ENCODE results near the gene NMNAT2. TPM values are rescaled to one million over a fixed set of nuclear protein-coding genes. Genes with fewer than 3 reads are reported as not detected.
"Not testable (repeated sequence)": the region's sequence is repeated elsewhere in the genome, so short reads cannot be mapped to it uniquely, and the experiment has no call there.

NMNAT2 gene
- total RNA-seq, 1 experiment from 2014 or later, result 0.39 TPM

- ATAC-seq, result no peak
- Histone ChIP-seq H3K9me3 (ENCODE audit: control insufficient read depth, insufficient read depth, low read depth, low read length) (no peaks in the 10 kb centered on the region), H3K36me3 (ENCODE audit: control insufficient read depth, insufficient read depth, low read length) (no peaks in the 10 kb centered on the region), H3K4me1 (ENCODE audit: control insufficient read depth, insufficient read depth, low read length) (peaks cover 11% of the 10 kb centered on the region), H3K27me3 (ENCODE audit: control insufficient read depth, insufficient read depth, low read length) (no peaks in the 10 kb centered on the region), H3K27ac (ENCODE audit: low read length) (no peak overlapping the region), H3K4me3 (ENCODE audit: low read depth in 2 of 2, low read length in 2 of 2) (no peak overlapping the region)
- no peak for DNase-seq (ENCODE audit: low read depth, low spot score)
- TF ChIP-seq TCF7L2 (IDR thresholded peaks at IDR 0.05; ENCODE audit: low read depth, low read length) (no peak), POLR2AphosphoS5 (IDR thresholded peaks at IDR 0.05; ENCODE audit: low read depth, low read length) (no peak), REST (IDR thresholded peaks at IDR 0.05; ENCODE audit: insufficient read depth in 1 of 2, low read depth in 2 of 2, low read length in 1 of 2) (no peak), CTCF (IDR thresholded peaks at IDR 0.05) (no peak), SIN3A (IDR thresholded peaks at IDR 0.05; ENCODE audit: borderline replicate concordance, insufficient read depth, low read depth, low read length) (no peak)
- intact Hi-C loops (cut with micrococcal nuclease; ENCODE audit: unreplicated experiment), result no loop called here
- CTCF ChIA-PET, result interaction anchor here (0.6 kb wide), 1 partner anchor 139 kb away, joined by 3 read pairs; no protein-coding TSS in a partner anchor
- no TSS peak for BruUV-seq (replicated peaks)
- POLR2A ChIA-PET, result no interaction called here
- in situ Hi-C loops (cut with HindIII; ENCODE audit: low pct_unique_long_range_greater_than_20kb, low sequenced_read_pairs), result no loop called here
These were observed 143.3 kb downstream of the NMNAT2 start for GRCh38 chr1:183274836-183275235.

- CTCF ChIA-PET, result interaction anchor here (0.6 kb wide), 1 partner anchor 33 kb away, joined by 18 read pairs; no protein-coding TSS in a partner anchor
- H3K27ac ChIP-seq (ENCODE audit: low read length); H3K27me3 ChIP-seq (ENCODE audit: control insufficient read depth, insufficient read depth, low read length); H3K9me3 ChIP-seq (ENCODE audit: control insufficient read depth, insufficient read depth, low read depth, low read length); in situ Hi-C loops (cut with HindIII; ENCODE audit: low pct_unique_long_range_greater_than_20kb, low sequenced_read_pairs); intact Hi-C loops (cut with micrococcal nuclease; ENCODE audit: unreplicated experiment); DNase-seq (ENCODE audit: low read depth, low spot score); H3K4me3 ChIP-seq (ENCODE audit: low read depth in 2 of 2, low read length in 2 of 2); H3K36me3 ChIP-seq (ENCODE audit: control insufficient read depth, insufficient read depth, low read length); BruUV-seq (replicated peaks); ATAC-seq: not testable (repeated sequence)
- POLR2A ChIA-PET, result interaction anchor here (0.6 kb wide), 1 partner anchor 220 kb away, joined by 3 read pairs; no protein-coding TSS in a partner anchor
- H3K4me1 ChIP-seq (ENCODE audit: control insufficient read depth, insufficient read depth, low read length), result peaks cover 11% of the 10 kb centered on the region
These were observed 144.2 kb downstream of the NMNAT2 start for GRCh38 chr1:183273984-183274383.

GRCh38 chr1:183273300-183273699 is 144.9 kb downstream of the NMNAT2 start:
- CTCF ChIA-PET, result interaction anchor here (0.6 kb wide), 1 partner anchor 33 kb away, joined by 18 read pairs; no protein-coding TSS in a partner anchor
- no peak for DNase-seq (ENCODE audit: low read depth, low spot score)
- H3K27ac ChIP-seq (ENCODE audit: low read length), result no peak overlapping the region
- BruUV-seq (replicated peaks), result no TSS peak
- POLR2A ChIA-PET, result no interaction called here
- TF ChIP-seq SIN3A (IDR thresholded peaks at IDR 0.05; ENCODE audit: borderline replicate concordance, insufficient read depth, low read depth, low read length) (no peak), POLR2AphosphoS5 (IDR thresholded peaks at IDR 0.05; ENCODE audit: low read depth, low read length) (no peak), REST (IDR thresholded peaks at IDR 0.05; ENCODE audit: insufficient read depth in 1 of 2, low read depth in 2 of 2, low read length in 1 of 2) (no peak), CTCF (IDR thresholded peaks at IDR 0.05) (no peak), TCF7L2 (IDR thresholded peaks at IDR 0.05; ENCODE audit: low read depth, low read length) (no peak)
- in situ Hi-C loops (cut with HindIII; ENCODE audit: low pct_unique_long_range_greater_than_20kb, low sequenced_read_pairs) (no loop called here), intact Hi-C loops (cut with micrococcal nuclease; ENCODE audit: unreplicated experiment) (no loop called here)
- no peaks in the 10 kb centered on the region for H3K9me3 ChIP-seq (ENCODE audit: control insufficient read depth, insufficient read depth, low read depth, low read length)
- H3K4me1 ChIP-seq (ENCODE audit: control insufficient read depth, insufficient read depth, low read length), result peaks cover 11% of the 10 kb centered on the region
- no peak for ATAC-seq
- no peaks in the 10 kb centered on the region for H3K36me3 ChIP-seq (ENCODE audit: control insufficient read depth, insufficient read depth, low read length)
- H3K4me3 ChIP-seq (ENCODE audit: low read depth in 2 of 2, low read length in 2 of 2), result no peak overlapping the region
- no peaks in the 10 kb centered on the region for H3K27me3 ChIP-seq (ENCODE audit: control insufficient read depth, insufficient read depth, low read length)

Measured in Panc1 (cell line).